Germinal center (tissue), 1 donor: ENCODE data around the gene RNF113A.
"Not testable (repeated sequence)": the region's sequence is repeated elsewhere in the genome, so short reads cannot be mapped to it uniquely, and the experiment has no call there.

ENCODE experiments used
- DNase-seq: peaks from one replicate; pipeline ENCODE4 v3.0.0; 2012; ENCODE audit warnings: mixed read lengths, low spot score

Gene RNF113A

GRCh38 chrX:119833905-119834304, 37.6 kb downstream of the RNF113A start:
- no peak for DNase-seq

- no peak for DNase-seq
These were observed 43.1 kb downstream of the RNF113A start for GRCh38 chrX:119828446-119828845.

- no peak for DNase-seq
These were observed 45.1 kb downstream of the RNF113A start for GRCh38 chrX:119826399-119826959.

- DNase-seq: not testable (repeated sequence)
These were observed 47.3 kb downstream of the RNF113A start for GRCh38 chrX:119824221-119824620.

GRCh38 chrX:119821703-119822102, 49.8 kb downstream of the RNF113A start:
- peak; percentile 50 for DNase-seq
